SK-N-SH (cell line): ENCODE measurements around the gene PLD1. TPM values are rescaled to one million over a fixed set of nuclear protein-coding genes. Genes with fewer than 3 reads are reported as not detected.
A peak's percentile ranks its signal among the peaks of the same experiment; 100 is the strongest.

Experiments used
- CTCF ChIA-PET: fragments of 300-600, 350-600 bp; formaldehyde crosslinking; extraction: SDS; loops from one replicate; lab custom pipeline; 2021; lab: Yijun Ruan, JAX
- POLR2A ChIA-PET: fragments of 350-600 bp; sonication (Branson Sonifier 250); formaldehyde crosslinking; extraction: SDS; loops from one replicate; lab custom pipeline; 2020; ENCODE audit warnings: antibody characterized with exemption, inconsistent platforms; lab: Yijun Ruan, JAX
- DNase-seq: peaks from one replicate; pipeline ENCODE4 v3.0.0; 2012
- H2AFZ ChIP-seq: fragments of 200-600 bp; sonication (generic); 2 replicates; pipeline ENCODE4 v1.8.1; 2016; ENCODE audit warnings: antibody characterized with exemption, mild to moderate bottlenecking, low read depth
- H3F3A ChIP-seq: fragments of 200-600 bp; sonication (generic); replicated peaks from 2 replicates; pipeline ENCODE3; 2016; ENCODE audit warnings: antibody characterized with exemption, mild to moderate bottlenecking; ENCODE audit not compliant: insufficient read depth
- H3K27ac ChIP-seq, 2 experiments: fragments of 200-500 bp in 1 of 2; fragments of 200-600 bp in 1 of 2; sonication (Bioruptor generic) in 1 of 2; sonication (generic), shearing (Covaris generic) in 1 of 2; 2 replicates each; pipeline versions ENCODE4 v1.5.1 to v1.6.1; 2014 to 2016; ENCODE audit warnings: low read depth in 2 of 2, inconsistent platforms in 1 of 2, low read length in 1 of 2, mild to moderate bottlenecking in 1 of 2, mixed read lengths in 1 of 2
- H3K27me3 ChIP-seq: fragments of 200-600 bp; sonication (generic), shearing (Covaris generic); 2 replicates; pipeline ENCODE4 v1.6.1; 2016; ENCODE audit warnings: mixed run types; ENCODE audit not compliant: insufficient read depth
- H3K36me3 ChIP-seq, 2 experiments: fragments of 200-500 bp in 1 of 2; fragments of 200-600 bp in 1 of 2; sonication (Bioruptor generic) in 1 of 2; sonication (generic) in 1 of 2; replicated peaks in 1 of 2; 2 replicates each; pipeline versions ENCODE3 to v1.5.1; 2014 to 2016; ENCODE audit warnings: low read length in 1 of 2, mild to moderate bottlenecking in 1 of 2; ENCODE audit not compliant: insufficient read depth in 2 of 2, control insufficient read depth in 1 of 2
- H3K4me1 ChIP-seq, 2 experiments: fragments of 200-500 bp in 1 of 2; fragments of 200-600 bp in 1 of 2; sonication (Bioruptor generic) in 1 of 2; sonication (generic), shearing (Covaris generic) in 1 of 2; 2 replicates each; pipeline versions ENCODE4 v1.5.1 to v1.6.1; 2014 to 2016; ENCODE audit warnings: low read depth in 1 of 2, low read length in 1 of 2, mixed run types in 1 of 2; ENCODE audit not compliant: insufficient read depth in 2 of 2, control insufficient read depth in 1 of 2
- H3K4me2 ChIP-seq: fragments of 200-600 bp; sonication (generic), shearing (Covaris generic); 2 replicates; pipeline ENCODE4 v1.6.1; 2017; ENCODE audit warnings: mixed run types
- H3K4me3 ChIP-seq, 2 experiments: fragments of 200-500 bp in 1 of 2; fragments of 200-600 bp in 1 of 2; sonication (Bioruptor generic) in 1 of 2; sonication (generic), shearing (Covaris generic) in 1 of 2; 2 replicates each; pipeline versions ENCODE4 v1.5.1 to v1.8.1; 2014 to 2016; ENCODE audit warnings: low read depth in 2 of 2, inconsistent platforms in 1 of 2, low read length in 1 of 2, mild to moderate bottlenecking in 1 of 2, mixed read lengths in 1 of 2, moderate library complexity in 1 of 2
- H3K79me2 ChIP-seq: fragments of 200-600 bp; sonication (generic); 2 replicates; pipeline ENCODE4 v1.8.1; 2017; ENCODE audit warnings: mild to moderate bottlenecking; ENCODE audit not compliant: insufficient read depth
- H3K9ac ChIP-seq: fragments of 200-600 bp; sonication (generic); 2 replicates; pipeline ENCODE4 v1.6.1; 2017; ENCODE audit warnings: mixed run types
- H3K9me2 ChIP-seq: fragments of 200-600 bp; sonication (generic); 2 replicates; pipeline ENCODE4 v1.6.1; 2017; ENCODE audit warnings: mixed run types
- H3K9me3 ChIP-seq: fragments of 200-600 bp; sonication (generic); 2 replicates; pipeline ENCODE4 v1.6.1; 2017; ENCODE audit warnings: mixed run types, mild to moderate bottlenecking, moderate library complexity
- H4K20me1 ChIP-seq: fragments of 200-600 bp; sonication (generic); 2 replicates; pipeline ENCODE4 v1.6.1; 2017; ENCODE audit warnings: mild to moderate bottlenecking, mixed run types; ENCODE audit not compliant: insufficient read depth
- CHD2 ChIP-seq: fragments of 150-350 bp; IDR thresholded peaks from 2 replicates; pipeline ENCODE4 v1.6.1; 2018; ENCODE audit warnings: low read length; ENCODE audit not compliant: partially characterized antibody
- FOXM1 ChIP-seq: IDR thresholded peaks from 2 replicates; pipeline ENCODE4 v1.4.0; 2012; ENCODE audit warnings: low read depth, mild to moderate bottlenecking
- MEF2A ChIP-seq: IDR thresholded peaks from 2 replicates; pipeline ENCODE4 v1.4.0; 2012; ENCODE audit warnings: low read depth, borderline replicate concordance
- NRF1 ChIP-seq: IDR thresholded peaks from 2 replicates; pipeline ENCODE4 v1.6.1; 2012; ENCODE audit warnings: low read depth, mild to moderate bottlenecking, low read length
- TAF1 ChIP-seq: IDR thresholded peaks from 2 replicates; pipeline ENCODE4 v1.6.1; 2012; ENCODE audit warnings: low read depth, mild to moderate bottlenecking, low read length, moderate library complexity, borderline replicate concordance
- TCF12 ChIP-seq: IDR thresholded peaks from 2 replicates; pipeline ENCODE4 v1.4.0; 2012
- TEAD4 ChIP-seq: IDR thresholded peaks from 2 replicates; pipeline ENCODE4 v1.4.0; 2012; ENCODE audit warnings: mild to moderate bottlenecking, borderline replicate concordance; ENCODE audit not compliant: insufficient read depth
- USF1 ChIP-seq: IDR thresholded peaks from 2 replicates; pipeline ENCODE4 v1.4.0; 2012; ENCODE audit warnings: low read depth, borderline replicate concordance
- YY1 ChIP-seq: IDR thresholded peaks from 2 replicates; pipeline ENCODE4 v1.4.0; 2012; ENCODE audit warnings: low read depth, mild to moderate bottlenecking
- WGBS: methylation state at CpG from one replicate; pipeline ENCODE4 v1.1.6; 2017; ENCODE audit warnings: low lambda C conversion rate; 5-methylcytosine and 5-hydroxymethylcytosine counted together
- polyA plus RNA-seq, 3 experiments: library from polyadenylated mRNA; depleted of rRNA; stranded (reverse); fragments of >200 nt; gene quantifications; 2 replicates each; pipeline ENCODE4 v1.2.3, GENCODE V29; 2012
- TF ChIP-seq, protein P1 (sequence below): fragments of 150-350 bp; IDR thresholded peaks from 2 replicates; pipeline ENCODE4 v1.6.1; 2016; ENCODE audit warnings: mild to moderate bottlenecking, low read depth, low read length
- TF ChIP-seq, protein P2 (sequence below): IDR thresholded peaks from 2 replicates; pipeline ENCODE4 v1.4.0; 2012; ENCODE audit warnings: low read depth

PLD1 gene
- polyA plus RNA-seq, 1 of the 3 experiments (the other 2 are of a cell fraction), result 6.2 TPM

- Histone ChIP-seq H3K27ac (peak overlapping the region in 1 of 2 experiments; percentile 65; a peak in 3 of 4 replicates), H3K36me3 (peaks cover 0 to 4% of the 10 kb centered on the region in 2 experiments), H3K9me2 (no peaks in the 10 kb centered on the region), H2AFZ (peak overlapping the region; percentile 72; the same call in 1 of the 2 replicates), H3K4me3 (no peak overlapping the region), H3K4me1 (no peaks in the 10 kb centered on the region), H3K27me3 (no peaks in the 10 kb centered on the region), H4K20me1 (no peaks in the 10 kb centered on the region), H3K79me2 (no peaks in the 10 kb centered on the region), H3K9ac (no peak overlapping the region), H3F3A (peaks cover 5% of the 10 kb centered on the region), H3K9me3 (peaks cover 14% of the 10 kb centered on the region; the same call in 1 of the 2 replicates), H3K4me2 (peak overlapping the region; percentile 42; the same call in 1 of the 2 replicates)
- CTCF ChIA-PET, result interaction anchor here (1.4 kb wide), 1 partner anchor 621 kb away, joined by 3 read pairs; no protein-coding TSS in a partner anchor
- TF ChIP-seq TEAD4 (no peak), TAF1 (no peak), CHD2 (no peak), USF1 (no peak)
- POLR2A ChIA-PET, result no interaction called here
- WGBS, result 71% methylated on average over 3 of the region's 3 CpGs
- DNase-seq, result no peak
Observed at GRCh38 chr3:171711461-171712170, 98.7 kb downstream of the PLD1 start.

DNA sequence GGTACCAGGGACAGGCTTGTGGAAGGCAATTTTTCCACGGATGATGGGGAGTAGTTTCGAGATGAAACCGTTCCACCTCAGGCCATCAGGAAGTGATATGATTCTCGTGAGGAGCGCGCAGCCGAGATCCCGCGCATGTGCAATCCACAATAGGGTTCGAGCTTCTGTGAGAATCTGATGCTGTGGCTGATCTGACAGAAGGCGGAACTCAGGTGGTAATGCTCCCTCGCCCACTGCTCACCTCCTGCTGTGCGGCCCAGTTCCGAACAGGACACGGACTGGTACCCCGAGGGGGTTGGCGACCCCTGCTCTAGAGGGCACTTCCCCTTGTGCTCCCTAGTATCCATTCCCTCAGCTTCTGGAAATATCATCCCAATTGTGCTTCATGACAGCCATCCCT is 99.9 kb downstream of the PLD1 start:
- TF ChIP-seq NRF1 (no peak), FOXM1 (no peak), TCF12 (no peak), MEF2A (no peak), YY1 (no peak)
- TF ChIP-seq, protein P1, sequence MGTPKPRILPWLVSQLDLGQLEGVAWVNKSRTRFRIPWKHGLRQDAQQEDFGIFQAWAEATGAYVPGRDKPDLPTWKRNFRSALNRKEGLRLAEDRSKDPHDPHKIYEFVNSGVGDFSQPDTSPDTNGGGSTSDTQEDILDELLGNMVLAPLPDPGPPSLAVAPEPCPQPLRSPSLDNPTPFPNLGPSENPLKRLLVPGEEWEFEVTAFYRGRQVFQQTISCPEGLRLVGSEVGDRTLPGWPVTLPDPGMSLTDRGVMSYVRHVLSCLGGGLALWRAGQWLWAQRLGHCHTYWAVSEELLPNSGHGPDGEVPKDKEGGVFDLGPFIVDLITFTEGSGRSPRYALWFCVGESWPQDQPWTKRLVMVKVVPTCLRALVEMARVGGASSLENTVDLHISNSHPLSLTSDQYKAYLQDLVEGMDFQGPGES, result no peak
- TF ChIP-seq, protein P2, sequence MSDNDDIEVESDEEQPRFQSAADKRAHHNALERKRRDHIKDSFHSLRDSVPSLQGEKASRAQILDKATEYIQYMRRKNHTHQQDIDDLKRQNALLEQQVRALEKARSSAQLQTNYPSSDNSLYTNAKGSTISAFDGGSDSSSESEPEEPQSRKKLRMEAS, result no peak
- TF ChIP-seq, all 33 proteins: peak for 0
- Histone ChIP-seq H3K9ac (no peak overlapping the region), H3F3A (peaks cover 5% of the 10 kb centered on the region), H3K79me2 (no peaks in the 10 kb centered on the region), H3K4me1 (no peaks in the 10 kb centered on the region), H4K20me1 (no peaks in the 10 kb centered on the region), H3K27ac (no peak overlapping the region), H3K9me2 (no peaks in the 10 kb centered on the region), H3K4me2 (no peak overlapping the region), H3K27me3 (no peaks in the 10 kb centered on the region), H3K9me3 (peaks cover 4% of the 10 kb centered on the region; the same call in 1 of the 2 replicates), H3K36me3 (peaks cover 0 to 2% of the 10 kb centered on the region in 2 experiments), H3K4me3 (no peak overlapping the region), H2AFZ (no peak overlapping the region)
- CTCF ChIA-PET, result interaction anchor here (1.0 kb wide), 1 partner anchor 62 kb away, joined by 4 read pairs; no protein-coding TSS in a partner anchor
- POLR2A ChIA-PET, result no interaction called here
- DNase-seq, result no peak
- 89% methylated on average over 15 of the region's 17 CpGs for WGBS
